Body of pancreas (tissue), 4 donors: ENCODE results near the gene DIAPH1.

Experiments used
- CTCF ChIP-seq, 7 experiments: fragments of 450-650 bp in 4 of 7; fragments of 200-600 bp in 3 of 7; sonication (generic) in 3 of 7; IDR thresholded peaks; one replicate each; pipeline ENCODE4 v1.5.1; 2016 to 2019; ENCODE audit warnings: antibody characterized with exemption in 7 of 7
- POLR2A ChIP-seq, 3 donors: fragments of 450-650 bp; IDR thresholded peaks; one replicate each; pipeline ENCODE4 v1.6.1; 2016; ENCODE audit warnings: antibody characterized with exemption in 3 of 3, mild to moderate bottlenecking in 2 of 3

- TF ChIP-seq CTCF (IDR thresholded peaks at IDR 0.05) (no peak), POLR2A (IDR thresholded peaks at IDR 0.05) (no peak)
These were observed 21.2 kb upstream of the DIAPH1 start for GRCh38 chr5:141640051-141640415.
